ENCODE results near the gene AFG3L2. TPM values are rescaled to one million over a fixed set of nuclear protein-coding genes. Genes with fewer than 3 reads are reported as not detected.

Gene AFG3L2
- total RNA-seq, 2 donors from 2014 or later: 39.7 to 51.5 TPM

DNA sequence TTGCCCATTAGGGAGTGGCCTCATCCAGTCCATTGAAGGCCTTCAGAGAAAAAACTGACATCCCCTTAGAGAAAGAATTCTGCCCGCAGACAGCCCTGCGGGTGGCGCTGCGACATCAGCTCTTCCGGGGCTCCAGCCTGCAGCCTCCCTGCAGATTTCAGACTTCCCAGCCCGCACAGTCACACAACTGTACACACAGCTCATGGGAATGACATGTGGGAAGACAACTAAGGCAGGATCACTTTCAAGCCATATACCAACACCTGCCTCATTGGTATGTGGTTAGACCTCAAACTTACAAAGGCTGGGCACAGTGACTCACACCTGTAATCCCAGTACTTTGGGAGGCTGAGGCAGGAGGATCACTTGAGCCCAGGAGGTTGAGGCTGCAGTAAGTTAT is 93.8 kb downstream of the AFG3L2 start:
- H3K27ac ChIP-seq: no peak overlapping the region
- no peaks in the 10 kb centered on the region for H3K27me3 ChIP-seq (replicated peaks; ENCODE audit: insufficient read depth)
- TF ChIP-seq POLR2AphosphoS5 (IDR thresholded peaks at IDR 0.05): no peak
- TF ChIP-seq, protein P1, sequence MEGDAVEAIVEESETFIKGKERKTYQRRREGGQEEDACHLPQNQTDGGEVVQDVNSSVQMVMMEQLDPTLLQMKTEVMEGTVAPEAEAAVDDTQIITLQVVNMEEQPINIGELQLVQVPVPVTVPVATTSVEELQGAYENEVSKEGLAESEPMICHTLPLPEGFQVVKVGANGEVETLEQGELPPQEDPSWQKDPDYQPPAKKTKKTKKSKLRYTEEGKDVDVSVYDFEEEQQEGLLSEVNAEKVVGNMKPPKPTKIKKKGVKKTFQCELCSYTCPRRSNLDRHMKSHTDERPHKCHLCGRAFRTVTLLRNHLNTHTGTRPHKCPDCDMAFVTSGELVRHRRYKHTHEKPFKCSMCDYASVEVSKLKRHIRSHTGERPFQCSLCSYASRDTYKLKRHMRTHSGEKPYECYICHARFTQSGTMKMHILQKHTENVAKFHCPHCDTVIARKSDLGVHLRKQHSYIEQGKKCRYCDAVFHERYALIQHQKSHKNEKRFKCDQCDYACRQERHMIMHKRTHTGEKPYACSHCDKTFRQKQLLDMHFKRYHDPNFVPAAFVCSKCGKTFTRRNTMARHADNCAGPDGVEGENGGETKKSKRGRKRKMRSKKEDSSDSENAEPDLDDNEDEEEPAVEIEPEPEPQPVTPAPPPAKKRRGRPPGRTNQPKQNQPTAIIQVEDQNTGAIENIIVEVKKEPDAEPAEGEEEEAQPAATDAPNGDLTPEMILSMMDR (IDR thresholded peaks at IDR 0.05): no peak
- no peak for TF ChIP-seq POLR2A (IDR thresholded peaks at IDR 0.05)
- 76% methylated on average over 6 of the region's 6 CpGs for WGBS
- DNase-seq (ENCODE audit: low spot score): no peak
- no peaks in the 10 kb centered on the region for H3K36me3 ChIP-seq
- H3K9me3 ChIP-seq: no peaks in the 10 kb centered on the region
- H3K4me3 ChIP-seq: no peak overlapping the region
- no peaks in the 10 kb centered on the region for H3K4me1 ChIP-seq (replicated peaks)
- intact Hi-C loops (cut with DNase I): no loop called here

DNA sequence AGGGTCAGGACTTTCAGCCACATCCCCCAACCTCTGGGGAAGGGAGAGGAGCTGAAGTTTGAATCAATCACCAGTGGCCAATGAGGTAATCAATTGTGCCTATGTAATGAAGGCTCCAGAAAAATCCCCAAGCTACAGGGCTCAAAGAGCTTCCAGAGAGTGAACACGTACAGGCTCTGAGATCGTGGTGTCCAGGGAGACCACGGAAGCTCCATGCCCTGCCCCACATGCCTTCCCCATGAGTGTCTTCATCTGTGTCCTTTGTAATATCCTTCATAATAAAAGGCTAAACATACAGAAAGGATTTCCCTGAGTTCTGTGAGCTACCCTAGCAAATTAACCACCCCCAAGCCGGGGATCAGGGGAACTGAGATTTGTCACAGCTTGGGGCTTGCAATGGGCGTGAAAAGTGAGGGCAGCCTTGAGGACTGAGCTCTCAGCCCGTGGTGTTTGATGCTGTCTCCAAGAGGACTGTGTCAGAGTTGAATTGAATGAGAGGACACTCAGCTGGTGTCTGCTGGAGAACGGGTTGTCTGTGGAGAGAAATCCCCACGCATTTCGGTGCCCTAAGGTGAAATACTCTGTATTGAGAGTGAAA is 94.5 kb downstream of the AFG3L2 start:
- Histone ChIP-seq H3K27ac (no peak overlapping the region), H3K27me3 (replicated peaks; ENCODE audit: insufficient read depth) (no peaks in the 10 kb centered on the region), H3K4me1 (replicated peaks) (no peaks in the 10 kb centered on the region), H3K4me3 (no peak overlapping the region), H3K36me3 (no peaks in the 10 kb centered on the region), H3K9me3 (no peaks in the 10 kb centered on the region)
- intact Hi-C loops (cut with DNase I): no loop called here
- WGBS: 83% methylated on average over 9 of the region's 9 CpGs
- TF ChIP-seq POLR2A (IDR thresholded peaks at IDR 0.05) (no peak), POLR2AphosphoS5 (IDR thresholded peaks at IDR 0.05) (no peak)
- TF ChIP-seq, protein P1 (IDR thresholded peaks at IDR 0.05): no peak
- DNase-seq (ENCODE audit: low spot score): no peak

DNA sequence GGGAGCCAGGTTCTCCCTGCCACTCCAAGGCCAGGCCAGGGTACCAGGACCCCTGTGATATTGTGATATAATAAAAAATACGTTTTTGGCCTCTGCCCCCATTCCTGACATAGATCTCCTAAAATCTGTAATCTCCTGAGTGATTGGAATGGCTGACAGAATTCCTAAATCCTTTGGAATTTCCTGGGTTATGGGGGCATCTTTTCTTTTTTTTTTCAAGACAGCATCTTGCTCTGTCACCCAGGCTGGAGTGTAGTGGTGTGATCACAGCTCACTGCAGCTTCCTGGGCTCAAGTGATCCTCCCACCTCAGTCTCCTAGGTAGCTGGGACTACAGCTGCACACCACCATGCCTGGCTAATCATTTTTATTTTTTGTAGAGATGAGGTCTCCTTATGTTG is 95.2 kb downstream of the AFG3L2 start:
- WGBS: 54% methylated on average over 1 of the region's 1 CpG
- intact Hi-C loops (cut with DNase I): no loop called here
- Histone ChIP-seq H3K27ac (no peak overlapping the region), H3K9me3 (no peaks in the 10 kb centered on the region), H3K4me3 (no peak overlapping the region), H3K27me3 (replicated peaks; ENCODE audit: insufficient read depth) (no peaks in the 10 kb centered on the region), H3K36me3 (no peaks in the 10 kb centered on the region), H3K4me1 (replicated peaks) (no peaks in the 10 kb centered on the region)
- TF ChIP-seq POLR2AphosphoS5 (IDR thresholded peaks at IDR 0.05): no peak
- no peak for TF ChIP-seq POLR2A (IDR thresholded peaks at IDR 0.05)
- TF ChIP-seq, protein P1 (IDR thresholded peaks at IDR 0.05): no peak
- no peak for DNase-seq (ENCODE audit: low spot score)

DNA sequence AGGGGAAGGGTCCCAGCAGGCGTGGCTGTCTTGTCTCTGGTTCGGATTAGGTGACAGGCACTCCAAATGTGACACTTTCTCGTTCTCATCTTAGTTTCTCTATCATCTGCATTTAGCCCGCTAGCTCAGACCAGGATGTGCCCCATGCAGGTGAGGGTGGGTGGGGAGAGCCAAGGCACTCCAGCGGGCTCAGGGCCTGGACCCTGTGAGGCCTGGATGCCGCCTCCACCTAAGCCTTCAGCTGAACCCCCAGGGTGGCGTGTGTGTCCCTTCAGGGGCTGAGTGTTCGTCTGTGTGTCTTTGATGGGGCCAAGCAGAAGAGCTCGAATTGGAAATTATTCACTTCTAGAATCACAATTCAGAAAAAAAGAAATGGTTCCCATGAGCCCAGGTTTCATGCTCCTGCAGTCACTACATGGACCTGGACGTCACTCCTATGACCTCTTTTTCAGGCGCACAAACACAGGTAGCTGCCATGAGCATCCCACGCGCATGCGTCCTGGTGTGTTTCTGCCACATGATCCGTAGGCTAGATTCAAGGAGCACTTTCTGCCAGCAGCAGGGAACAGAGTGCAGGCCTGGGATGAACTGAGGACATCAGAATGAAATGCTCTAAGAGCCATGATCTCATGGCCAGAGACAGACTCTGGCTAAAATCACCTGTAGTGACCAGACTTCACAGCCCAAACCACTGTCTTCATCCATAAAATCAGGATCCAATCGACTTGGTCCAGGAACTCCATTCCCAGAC is 97.1 kb downstream of the AFG3L2 start:
- WGBS: 85% methylated on average over 16 of the region's 16 CpGs
- intact Hi-C loops (cut with DNase I): loop anchor here (10.0 kb wide), 2 partner anchors 375 to 605 kb away; partner anchors contain the start of genes PTPN2 and SPIRE1
- no peak overlapping the region for H3K4me3 ChIP-seq
- TF ChIP-seq POLR2AphosphoS5 (IDR thresholded peaks at IDR 0.05): no peak
- TF ChIP-seq, protein P1 (IDR thresholded peaks at IDR 0.05): no peak
- TF ChIP-seq POLR2A (IDR thresholded peaks at IDR 0.05): no peak
- no peaks in the 10 kb centered on the region for H3K36me3 ChIP-seq
- H3K27ac ChIP-seq: peak overlapping the region; percentile 88 to 93
- H3K4me1 ChIP-seq (replicated peaks): no peaks in the 10 kb centered on the region
- H3K27me3 ChIP-seq (replicated peaks; ENCODE audit: insufficient read depth): no peaks in the 10 kb centered on the region
- no peak for DNase-seq (ENCODE audit: low spot score)
- no peaks in the 10 kb centered on the region for H3K9me3 ChIP-seq

Small RNA genes within 50 kb of the gene (small RNA-seq; reads per million reads assigned to genes)
- gene RNU6-170P (0 reads per million in 2 donors), gene RNU7-129P (0 reads per million in 2 donors)

Other genes starting within 250 kb of the AFG3L2 start
- gene CIDEA, start 122.9 kb downstream of the AFG3L2 start, total RNA-seq: not detected
- 100 to 1,000 TPM in 1 of 2 donors, 10 to 100 TPM in 1; 51.9 to 133 TPM for gene TUBB6, start 69.0 kb downstream of the AFG3L2 start, total RNA-seq
- 1 to 10 TPM; 1.3 to 6.9 TPM for gene PRELID3A, start 30.7 kb upstream of the AFG3L2 start, total RNA-seq

Data from prostate gland (tissue), 2 donors.